ENCODE results near the gene ENTPD1. TPM values are rescaled to one million over a fixed set of nuclear protein-coding genes. Genes with fewer than 3 reads are reported as not detected.

ENTPD1 gene
- total and polyA plus RNA-seq, 10 of the 15 experiments (the other 5 are each of a cell fraction or from before 2014, with no cell fraction given): 110 to 413 (median 161) TPM

- TF ChIP-seq MYC (IDR thresholded peaks at IDR 0.05; ENCODE audit: insufficient read depth, insufficient read length, insufficient replicate concordance, low read length, severe bottlenecking): no peak
- TF ChIP-seq CHD1 (IDR thresholded peaks at IDR 0.05; ENCODE audit: low read depth, low read length): no peak
- TF ChIP-seq FOS (IDR thresholded peaks at IDR 0.05; ENCODE audit: borderline replicate concordance, extremely low read depth, insufficient read length): no peak
- TF ChIP-seq MYB (IDR thresholded peaks at IDR 0.05; ENCODE audit: borderline replicate concordance, low read depth, low read length): no peak
- TF ChIP-seq NR2C2 (IDR thresholded peaks at IDR 0.05; ENCODE audit: borderline replicate concordance, control insufficient read depth, insufficient read length, low read depth): no peak
- TF ChIP-seq NFIC (IDR thresholded peaks at IDR 0.05; ENCODE audit: low read depth, low read length): no peak
- TF ChIP-seq BHLHE40 (IDR thresholded peaks at IDR 0.05; ENCODE audit: borderline replicate concordance in 1 of 2, low read depth in 2 of 2, low read length in 1 of 2): no peak
- TF ChIP-seq HDGF (IDR thresholded peaks at IDR 0.05): no peak
- no peak for TF ChIP-seq ZNF274 (IDR thresholded peaks at IDR 0.05; ENCODE audit: insufficient read depth, insufficient read length)
- TF ChIP-seq, protein P1, sequence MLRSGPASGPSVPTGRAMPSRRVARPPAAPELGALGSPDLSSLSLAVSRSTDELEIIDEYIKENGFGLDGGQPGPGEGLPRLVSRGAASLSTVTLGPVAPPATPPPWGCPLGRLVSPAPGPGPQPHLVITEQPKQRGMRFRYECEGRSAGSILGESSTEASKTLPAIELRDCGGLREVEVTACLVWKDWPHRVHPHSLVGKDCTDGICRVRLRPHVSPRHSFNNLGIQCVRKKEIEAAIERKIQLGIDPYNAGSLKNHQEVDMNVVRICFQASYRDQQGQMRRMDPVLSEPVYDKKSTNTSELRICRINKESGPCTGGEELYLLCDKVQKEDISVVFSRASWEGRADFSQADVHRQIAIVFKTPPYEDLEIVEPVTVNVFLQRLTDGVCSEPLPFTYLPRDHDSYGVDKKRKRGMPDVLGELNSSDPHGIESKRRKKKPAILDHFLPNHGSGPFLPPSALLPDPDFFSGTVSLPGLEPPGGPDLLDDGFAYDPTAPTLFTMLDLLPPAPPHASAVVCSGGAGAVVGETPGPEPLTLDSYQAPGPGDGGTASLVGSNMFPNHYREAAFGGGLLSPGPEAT (IDR thresholded peaks at IDR 0.05; ENCODE audit: low read depth): peak; percentile 41; the same call in 1 of the 2 replicates
- peak in 1 of 2 experiments; percentile 12; a peak in 2 of 4 replicates for TF ChIP-seq IKZF2 (IDR thresholded peaks at IDR 0.05)
- TF ChIP-seq MEF2A (IDR thresholded peaks at IDR 0.05; ENCODE audit: insufficient read depth, low read depth, low read length): 0 out of 2 replicates have a peak, but pooled peaks have one; percentile 6
- TF ChIP-seq ZBTB33 (IDR thresholded peaks at IDR 0.05): no peak
- TF ChIP-seq RAD21 (IDR thresholded peaks at IDR 0.05; ENCODE audit: insufficient read depth, low read depth, low read length): no peak
- TF ChIP-seq MEF2B (IDR thresholded peaks at IDR 0.05; ENCODE audit: partially characterized antibody, poor library complexity, severe bottlenecking): peak; percentile 46
- no peak for TF ChIP-seq YBX1 (IDR thresholded peaks at IDR 0.05)
- no peak for TF ChIP-seq USF2 (IDR thresholded peaks at IDR 0.05; ENCODE audit: borderline replicate concordance, low read depth, low read length)
- no peak for TF ChIP-seq KLF5 (IDR thresholded peaks at IDR 0.05; ENCODE audit: partially characterized antibody)
- TF ChIP-seq CUX1 (IDR thresholded peaks at IDR 0.05; ENCODE audit: insufficient replicate concordance, low read depth, low read length): no peak
Observed at GRCh38 chr10:95880704-95881103, 124.7 kb downstream of the ENTPD1 start (continued).
